NCI-H748 (cell line): ENCODE results near the gene ACOXL.
"Not testable (repeated sequence)": the region's sequence is repeated elsewhere in the genome, so short reads cannot be mapped to it uniquely, and the experiment has no call there.

Experiments
- DNase-seq: peaks from one replicate; lab custom pipeline; 2025; ENCODE audit not compliant: unreplicated experiment; lab: John Stamatoyannopoulos, UW

ACOXL gene

GRCh38 chr2:111050701-111051376 is 318.5 kb downstream of the ACOXL start:
- DNase-seq, result no peak

GRCh38 chr2:111052621-111053020 is 320.2 kb downstream of the ACOXL start:
- no peak for DNase-seq

DNA sequence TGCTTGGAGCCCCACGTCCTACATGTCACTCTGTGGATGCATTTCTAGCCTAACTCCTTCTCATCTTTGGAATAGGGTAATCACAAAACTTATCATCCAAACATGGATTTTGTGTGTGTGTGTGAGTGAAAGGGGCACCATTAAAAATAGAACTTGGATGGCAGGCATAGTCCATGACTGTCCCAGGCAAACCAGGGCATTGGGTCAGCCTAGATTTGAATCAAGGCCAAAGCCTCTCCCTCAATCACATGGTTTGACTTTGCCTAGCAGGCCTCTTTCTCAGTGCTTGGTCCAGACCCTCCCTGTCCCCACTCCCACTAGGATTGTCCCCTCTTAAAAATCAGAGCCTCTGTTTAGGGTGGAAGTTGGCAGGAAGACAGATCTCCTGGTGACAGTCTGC is 320.9 kb downstream of the ACOXL start:
- no peak for DNase-seq

GRCh38 chr2:111053825-111054515 is 321.6 kb downstream of the ACOXL start:
- no peak for DNase-seq

DNA sequence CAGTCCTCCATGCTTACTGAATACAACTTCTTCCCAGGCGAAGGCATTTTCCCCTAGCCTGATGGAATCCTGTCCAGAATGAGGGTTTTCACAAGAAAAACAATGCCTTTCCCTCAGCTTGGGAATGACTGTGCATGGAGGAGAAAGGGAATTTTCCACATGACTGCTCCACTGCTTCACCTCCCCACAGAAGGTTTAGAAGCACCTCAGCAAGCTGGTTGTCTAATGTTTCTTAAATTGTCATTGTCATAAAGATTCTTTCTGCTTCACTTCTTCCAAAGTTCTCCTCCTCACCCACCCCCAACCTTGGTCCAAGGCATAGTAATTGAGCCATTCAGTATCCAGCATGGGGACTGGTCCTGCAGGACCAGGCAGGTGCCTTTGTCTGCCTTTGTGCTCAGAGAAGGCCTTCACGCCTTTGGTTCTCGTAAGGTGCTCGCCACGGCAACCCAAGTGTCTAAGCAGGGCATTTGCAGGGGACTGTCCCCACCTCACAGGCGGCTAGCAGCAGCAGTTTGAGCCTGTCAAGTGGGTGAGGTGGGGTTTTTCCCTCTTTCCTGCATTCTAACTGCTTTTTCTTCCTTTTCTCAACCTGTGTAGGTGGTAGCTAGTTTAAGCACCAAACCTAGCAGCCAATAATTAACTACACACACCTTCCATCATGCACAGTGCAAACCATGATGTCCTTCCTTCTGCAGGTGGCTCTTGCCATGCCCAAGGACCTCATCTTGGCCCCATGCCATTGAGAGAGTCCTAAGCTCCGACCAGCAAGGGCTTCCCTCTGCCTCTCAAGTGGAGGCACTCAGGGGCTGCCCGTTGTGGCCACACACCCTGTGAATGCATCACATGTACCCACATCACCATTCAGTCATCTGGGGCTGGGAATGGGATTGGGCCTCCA is 322.7 kb downstream of the ACOXL start:
- peak; percentile 49 for DNase-seq

DNA sequence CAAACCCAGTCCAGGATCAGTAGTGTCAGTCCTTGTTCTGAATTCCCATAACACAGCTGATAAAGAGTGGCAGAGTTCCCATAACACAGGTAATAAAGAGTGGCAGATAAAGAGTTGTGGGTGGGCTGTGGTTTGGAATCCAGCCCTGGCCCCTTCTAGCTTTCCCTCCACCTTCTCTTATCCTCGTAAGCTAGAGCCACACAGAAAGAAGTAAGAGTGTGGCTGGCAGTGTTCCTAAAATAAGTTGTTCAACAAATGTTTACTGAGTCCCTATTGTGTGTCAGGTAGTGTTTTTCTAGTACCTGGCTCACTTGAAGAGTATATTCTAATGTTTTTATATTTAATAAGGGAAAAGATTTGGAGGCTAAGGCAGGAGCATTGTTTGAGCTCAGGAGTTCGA is 323.4 kb downstream of the ACOXL start:
- no peak for DNase-seq

DNA sequence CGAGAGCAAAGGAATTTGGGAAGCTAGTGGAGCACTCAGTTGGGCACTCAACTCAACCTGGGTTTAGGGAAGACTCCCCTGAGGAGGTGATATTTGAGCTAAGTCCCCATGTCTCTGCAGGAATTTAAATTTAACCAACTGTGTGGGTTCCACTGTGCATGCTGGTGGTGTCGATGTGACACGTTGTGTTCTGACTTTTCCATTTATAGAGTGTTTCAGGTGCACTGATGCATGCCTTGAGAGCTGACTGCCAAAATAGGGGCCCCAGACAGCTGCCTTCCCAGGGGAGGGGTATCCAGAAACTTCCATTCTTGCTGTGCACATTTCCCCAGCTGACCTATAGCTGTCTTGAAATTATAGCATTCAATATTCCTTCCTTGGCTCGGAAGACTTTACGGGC is 324.7 kb downstream of the ACOXL start:
- DNase-seq, result no peak

GRCh38 chr2:111057721-111058120 is 325.3 kb downstream of the ACOXL start:
- no peak for DNase-seq

DNA sequence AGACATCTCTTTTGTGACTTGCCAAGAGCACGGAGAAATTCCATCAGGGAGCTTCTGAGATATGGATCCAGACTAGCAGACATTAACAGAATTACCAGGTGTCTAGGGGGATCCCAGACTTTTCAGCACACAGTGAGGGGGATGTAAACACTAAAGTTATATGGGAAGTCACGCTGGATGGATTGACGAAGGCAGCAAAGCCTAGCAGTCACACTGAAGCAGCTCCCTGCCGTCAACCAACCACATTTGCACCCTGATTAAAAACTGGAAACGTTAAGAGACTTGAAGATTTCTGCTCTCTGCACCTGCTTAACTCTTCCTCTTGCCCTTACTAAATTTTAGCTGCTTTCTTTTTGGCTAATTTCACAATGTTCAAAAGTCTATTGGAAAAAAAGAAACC is 325.9 kb downstream of the ACOXL start:
- no peak for DNase-seq

- no peak for DNase-seq
These were observed 328.8 kb downstream of the ACOXL start for GRCh38 chr2:111061191-111061590.

DNA sequence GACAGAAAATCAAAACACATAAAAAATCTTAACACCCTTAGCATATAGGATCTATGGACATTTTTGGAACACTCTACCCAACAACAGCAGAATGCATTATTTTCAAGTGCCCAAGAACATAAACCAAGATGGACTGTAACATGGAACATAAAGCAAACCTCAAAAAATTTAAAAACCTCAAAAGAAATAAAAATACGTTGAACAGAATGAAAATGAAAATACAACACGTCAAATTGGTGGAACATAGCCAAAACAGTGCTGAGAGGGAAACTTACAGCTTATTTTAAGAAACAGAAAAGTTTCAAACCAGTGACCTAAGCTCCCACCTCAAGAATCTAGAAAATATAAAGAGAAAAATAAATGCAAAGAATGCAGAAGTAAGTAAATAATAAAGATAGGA is 330.0 kb downstream of the ACOXL start:
- DNase-seq, result no peak

GRCh38 chr2:111066062-111066593 is 333.8 kb downstream of the ACOXL start:
- DNase-seq, result no peak

DNA sequence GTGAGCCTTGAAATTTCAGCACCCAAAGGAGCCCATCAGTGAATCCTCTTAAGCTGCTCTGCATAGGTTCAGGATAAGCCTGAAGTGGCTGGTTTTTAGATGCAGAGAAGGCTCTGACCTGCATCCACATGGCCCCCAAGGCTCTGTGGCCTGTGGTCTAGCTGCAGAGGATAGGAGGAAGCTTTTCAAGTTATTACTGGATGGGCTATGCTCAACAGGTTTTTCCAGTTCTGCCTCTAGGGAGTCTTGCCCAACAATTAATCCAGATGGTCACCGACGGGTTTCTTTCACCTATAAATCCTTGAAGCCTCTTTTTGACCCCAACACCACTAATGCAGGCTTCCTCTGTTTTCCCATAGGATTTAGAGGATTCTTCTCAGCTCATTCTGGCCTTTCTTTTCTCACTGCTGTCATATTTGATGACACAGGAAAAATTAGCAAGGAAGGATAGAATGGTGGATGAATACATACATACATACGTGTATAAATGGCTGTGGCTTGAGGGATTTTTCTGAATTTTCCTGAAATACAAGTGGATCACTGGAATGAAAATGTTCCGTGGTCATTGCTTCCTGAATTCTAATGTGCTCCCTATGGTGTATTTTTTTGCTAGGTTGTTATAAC is 336.2 kb downstream of the ACOXL start:
- peak; percentile 93 for DNase-seq

- DNase-seq, result no peak
These were observed 337.3 kb downstream of the ACOXL start for GRCh38 chr2:111069722-111070121.

DNA sequence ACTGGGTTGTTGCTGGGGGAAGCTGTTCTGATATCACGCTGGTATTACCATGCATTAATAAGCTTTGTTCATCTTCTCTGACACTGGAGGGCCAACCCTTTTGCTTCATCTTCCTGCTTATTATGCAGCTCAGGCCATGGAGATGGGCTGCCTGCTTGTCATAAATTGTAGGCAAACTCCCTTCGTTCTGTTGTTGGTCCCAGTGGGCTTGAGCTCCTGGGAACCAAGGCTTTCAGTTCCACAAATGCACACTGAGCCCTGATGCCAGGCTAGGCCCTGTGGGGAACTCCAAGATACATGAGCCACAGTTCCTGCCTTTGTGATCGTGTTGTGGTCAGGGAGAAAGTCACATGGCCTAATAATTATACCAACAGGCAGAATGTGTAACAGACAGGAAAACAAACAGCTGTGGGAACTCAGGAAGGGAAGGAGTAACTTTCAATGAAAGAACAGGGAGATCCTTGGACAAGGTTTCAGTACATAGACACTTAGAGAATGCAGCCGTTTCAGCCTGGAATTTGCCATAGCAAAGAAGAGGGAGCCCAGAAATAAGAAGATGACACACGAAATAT is 339.3 kb downstream of the ACOXL start:
- DNase-seq, result peak; percentile 49

GRCh38 chr2:111072220-111072871 is 340.0 kb downstream of the ACOXL start:
- no peak for DNase-seq

- DNase-seq, result not testable (repeated sequence)
These were observed 350.3 kb downstream of the ACOXL start for GRCh38 chr2:111082659-111083058.

DNA sequence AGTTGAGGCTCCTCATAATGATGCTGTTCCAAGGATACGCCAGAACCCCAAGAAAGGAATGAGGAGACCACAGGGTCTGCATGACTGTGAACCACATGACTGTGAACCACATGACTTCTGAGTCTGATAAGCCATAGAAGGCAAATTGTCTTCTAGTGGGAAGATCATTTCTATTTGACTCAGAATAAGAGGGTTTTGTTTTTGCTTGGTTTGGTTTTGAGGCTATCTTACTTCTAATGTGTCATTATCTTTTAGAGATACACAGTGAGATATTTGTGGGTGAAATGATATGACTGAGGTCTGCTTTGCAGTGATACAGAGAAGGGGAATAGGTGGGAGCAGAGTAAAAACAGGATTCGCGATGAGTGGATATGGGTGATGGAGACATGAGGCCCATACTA is 359.4 kb downstream of the ACOXL start:
- DNase-seq, result no peak

DNA sequence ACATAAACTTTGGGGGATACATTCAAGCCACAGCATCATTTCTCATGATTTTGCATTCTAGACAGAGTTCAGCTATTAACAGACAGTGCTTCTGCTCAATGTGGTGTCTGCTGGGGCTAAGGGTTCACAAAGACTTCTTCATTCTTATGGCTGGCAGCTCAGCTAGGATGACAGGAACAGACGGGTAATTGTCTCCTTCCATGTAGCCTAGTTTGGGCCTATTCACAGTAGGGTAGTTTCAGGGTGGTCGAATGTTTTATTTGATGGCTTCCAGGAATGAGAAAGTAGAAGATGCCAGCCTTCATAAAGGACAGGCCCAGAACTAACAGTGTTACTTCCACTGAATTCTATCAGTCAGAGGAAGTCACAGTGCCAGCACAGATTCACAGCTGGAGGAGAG is 362.3 kb downstream of the ACOXL start:
- DNase-seq, result no peak

GRCh38 chr2:111095434-111095833 is 363.1 kb downstream of the ACOXL start:
- no peak for DNase-seq
